HG03060 (cell line): ENCODE results near the gene OS9.

Source experiments
- ATAC-seq: cut with Tn5 transposase; IDR thresholded peaks from one replicate; pipeline ENCODE4 v1.9.1; 2021; ENCODE audit warnings: low read depth, moderate number of reproducible peaks; ENCODE audit not compliant: unreplicated experiment

The OS9 gene

GRCh38 chr12:57764662-57765002 is 70.7 kb downstream of the OS9 start:
- ATAC-seq: no peak

DNA sequence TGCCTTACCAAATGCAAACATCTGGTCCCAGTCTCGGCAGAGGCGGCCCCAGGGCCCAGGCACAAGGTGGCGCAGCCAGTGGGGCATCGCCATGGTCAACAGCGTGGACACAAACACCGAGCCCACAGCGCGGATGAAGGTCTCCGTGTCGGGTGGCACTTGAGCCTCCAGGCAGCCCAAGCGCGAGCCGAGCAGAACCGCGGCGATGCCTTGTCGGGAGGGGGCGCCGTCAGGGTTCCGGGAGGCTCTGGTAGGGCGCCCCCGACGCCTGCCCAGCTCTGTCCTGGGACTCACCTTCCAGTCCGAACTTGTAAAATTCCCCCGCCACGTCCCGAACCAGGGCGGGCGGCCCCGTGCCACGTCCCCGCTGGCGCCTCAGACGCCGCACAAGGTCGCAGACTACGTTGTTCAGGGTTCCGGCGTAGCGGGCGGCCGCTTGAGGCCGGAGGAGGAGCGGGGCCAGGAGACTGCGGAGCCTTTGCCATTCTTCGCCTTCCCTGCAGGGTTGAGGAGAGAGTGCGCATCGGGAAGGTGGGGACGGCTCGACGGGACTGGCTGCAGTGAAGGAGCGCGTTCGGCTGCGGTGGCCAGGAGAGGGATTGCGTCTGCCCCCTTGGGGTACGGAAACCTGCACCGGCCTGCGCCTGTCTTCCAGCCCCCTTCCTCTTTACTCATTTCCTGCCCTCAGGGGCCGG is 71.2 kb downstream of the OS9 start:
- no peak for ATAC-seq

DNA sequence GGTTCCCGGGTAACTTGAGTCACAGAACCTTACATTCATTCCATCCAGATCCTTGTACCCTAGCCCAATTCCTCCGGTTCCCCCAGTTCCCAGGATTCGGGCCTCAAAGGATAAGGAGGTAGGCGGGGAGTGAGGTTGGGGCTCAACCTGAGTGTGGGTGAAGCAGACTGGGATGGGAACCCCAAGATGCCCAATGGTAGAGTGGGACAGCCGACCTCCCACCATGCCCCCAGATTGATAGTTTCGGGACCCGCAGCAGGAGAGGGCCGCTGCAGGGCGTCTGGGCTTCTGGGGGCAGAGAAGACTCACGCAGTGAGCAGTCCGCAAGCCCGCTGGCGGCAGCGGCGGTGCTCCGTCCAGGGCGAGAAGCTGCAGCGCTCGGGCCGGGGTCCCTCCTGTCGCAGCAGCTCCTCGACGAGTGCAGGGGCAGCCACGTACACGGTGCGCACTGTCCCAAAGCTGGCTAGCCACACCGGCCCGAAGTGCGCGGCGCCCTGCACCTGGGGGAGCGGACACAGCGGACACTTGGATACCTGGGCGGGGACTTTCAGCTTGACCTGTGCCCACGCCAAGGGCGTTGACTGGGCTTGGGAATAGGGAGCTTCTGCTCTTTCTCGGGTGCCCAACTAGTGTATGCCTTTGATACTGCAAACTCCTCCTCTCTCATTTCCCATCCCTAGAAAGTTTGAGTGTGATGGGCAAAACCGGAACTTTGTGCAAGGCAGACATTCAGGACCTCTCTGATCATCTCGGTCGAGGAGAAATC is 71.9 kb downstream of the OS9 start:
- ATAC-seq: no peak

DNA sequence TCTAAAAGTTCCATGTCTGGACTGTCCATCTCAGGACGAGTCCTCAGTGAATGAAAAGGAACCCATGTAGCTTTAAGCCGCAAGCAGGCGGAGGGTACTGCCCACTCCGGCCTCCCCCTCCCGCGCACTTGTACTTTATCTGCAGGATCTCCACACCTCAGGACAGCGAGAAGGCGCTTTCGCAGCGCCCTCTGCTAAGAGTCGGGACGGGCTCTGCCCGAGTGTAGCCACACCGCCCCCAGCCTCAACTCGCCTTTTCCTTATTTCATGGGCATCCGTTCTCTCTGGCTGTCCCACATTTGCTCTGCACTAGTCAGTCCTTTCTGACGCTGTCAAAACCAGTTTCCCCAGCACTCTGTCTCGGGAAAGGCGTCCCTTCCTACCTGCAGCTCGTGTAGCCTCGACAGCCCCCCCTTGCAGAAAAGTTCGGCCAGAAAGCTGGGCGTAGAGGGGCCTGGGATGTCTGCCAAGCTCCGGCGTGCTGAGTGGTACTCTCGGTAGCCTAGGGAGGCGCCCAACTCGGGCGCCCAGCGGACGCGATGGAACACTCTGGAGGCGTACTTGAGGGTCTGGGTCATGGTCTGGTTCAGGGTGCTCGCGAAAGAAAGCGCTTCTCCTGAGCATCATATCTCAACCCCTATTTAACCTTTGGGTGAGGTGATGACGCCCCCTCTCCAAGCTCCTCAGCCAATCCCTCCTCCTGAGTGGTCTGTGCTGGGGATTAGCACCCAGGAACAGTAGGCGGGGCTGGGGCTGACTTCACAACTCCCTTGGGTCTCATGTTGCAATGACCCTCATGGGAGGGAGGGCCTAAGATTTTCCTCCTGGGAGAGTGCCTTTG is 72.8 kb downstream of the OS9 start, which contains the start of gene CYP27B1:
TSS of gene CYP27B1 (minus strand) at position 615 of the 841 bp plus-strand sequence. CDS start at position 578, 37 bp downstream.
- ATAC-seq: no peak

GRCh38 chr12:57767305-57767698 is 73.4 kb downstream of the OS9 start:
- ATAC-seq: no peak

DNA sequence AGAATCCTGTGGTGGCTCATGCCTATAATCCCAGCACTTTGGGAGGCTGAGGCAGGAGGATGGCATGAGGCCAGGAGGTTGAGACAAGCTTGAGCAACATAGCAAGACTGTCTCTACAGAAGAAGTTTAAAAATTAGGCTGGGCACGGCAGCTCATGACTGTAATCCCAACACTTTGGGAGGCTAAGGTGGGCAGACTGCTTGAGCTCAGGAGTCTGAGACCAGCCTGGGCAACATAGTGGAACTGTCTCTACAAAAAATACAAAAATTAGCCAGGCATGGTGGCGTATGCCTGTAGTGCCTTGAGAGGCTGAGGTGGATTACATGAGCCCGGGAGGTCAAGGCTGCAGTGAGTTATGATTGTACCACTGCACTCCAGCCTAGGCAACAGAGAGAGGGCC is 73.9 kb downstream of the OS9 start:
- no peak for ATAC-seq

DNA sequence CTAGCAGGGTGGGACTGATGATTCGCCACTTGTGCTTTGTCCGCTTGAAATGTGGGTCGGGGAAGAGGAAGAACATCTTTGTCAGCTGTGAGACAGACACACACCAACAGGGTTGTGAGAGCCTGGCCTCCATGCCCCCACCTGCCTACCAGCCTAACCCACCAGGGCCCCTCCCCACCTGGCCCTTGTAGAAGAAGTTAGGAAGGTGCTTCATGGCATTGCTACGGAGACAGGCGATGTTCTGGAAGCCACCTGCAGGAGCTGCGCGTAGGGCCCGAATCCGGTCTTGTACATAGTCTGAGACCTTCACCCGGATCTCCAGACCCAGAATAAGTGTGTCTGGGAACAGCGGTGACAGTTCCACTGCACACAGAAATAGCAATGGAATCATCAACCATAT is 75.7 kb downstream of the OS9 start:
- no peak for ATAC-seq

GRCh38 chr12:57770734-57771133 is 76.8 kb downstream of the OS9 start:
- ATAC-seq: no peak
